Astrocyte (in vitro differentiated cells and primary cell): ENCODE data around the gene PFKL. TPM values are rescaled to one million over a fixed set of nuclear protein-coding genes. Genes with fewer than 3 reads are reported as not detected.

Experiments
- DNase-seq: peaks from one replicate; pipeline ENCODE4 v3.0.0-alpha.2; 2010; ENCODE audit warnings: low read depth
- FAIRE-seq: peaks from 2 replicates; lab custom pipeline; 2011; peaks lifted over from hg19 to GRCh38; lab: Jason Lieb, UNC
- H2AFZ ChIP-seq: 2 replicates; pipeline ENCODE4 v1.6.0; 2012; ENCODE audit warnings: low read depth, low read length, inconsistent platforms
- H3K27ac ChIP-seq: 2 replicates; pipeline ENCODE4 v1.5.1; 2011; ENCODE audit warnings: low read depth, low read length, inconsistent platforms
- H3K27me3 ChIP-seq: 2 replicates; pipeline ENCODE4 v1.6.0; 2011; ENCODE audit warnings: low read length, inconsistent platforms; ENCODE audit not compliant: insufficient read depth
- H3K36me3 ChIP-seq: 2 replicates; pipeline ENCODE4 v1.5.1; 2011; ENCODE audit warnings: low read length, inconsistent platforms; ENCODE audit not compliant: insufficient read depth
- H3K4me1 ChIP-seq: 2 replicates; pipeline ENCODE4 v1.5.1; 2011; ENCODE audit warnings: low read length, inconsistent platforms; ENCODE audit not compliant: insufficient read depth
- H3K4me2 ChIP-seq: 2 replicates; pipeline ENCODE4 v1.6.0; 2012; ENCODE audit warnings: low read length, inconsistent platforms
- H3K4me3 ChIP-seq: 2 replicates; pipeline ENCODE4 v1.5.1; 2011; ENCODE audit warnings: low read depth, mild to moderate bottlenecking, low read length, inconsistent platforms; ENCODE audit not compliant: insufficient read depth
- H3K79me2 ChIP-seq: 2 replicates; pipeline ENCODE4 v1.6.0; 2012; ENCODE audit warnings: mild to moderate bottlenecking, low read length, inconsistent platforms; ENCODE audit not compliant: insufficient read depth
- H3K9ac ChIP-seq: 2 replicates; pipeline ENCODE4 v1.6.0; 2012; ENCODE audit warnings: mild to moderate bottlenecking, low read length, inconsistent platforms
- H3K9me3 ChIP-seq: 2 replicates; pipeline ENCODE4 v1.5.1; 2012; ENCODE audit warnings: low read depth, mild to moderate bottlenecking, low read length, inconsistent platforms; ENCODE audit not compliant: insufficient read depth
- H4K20me1 ChIP-seq: 2 replicates; pipeline ENCODE4 v1.6.0; 2012; ENCODE audit warnings: low read length, inconsistent platforms; ENCODE audit not compliant: insufficient read depth
- H3K27ac Mint-ChIP-seq: one replicate; pipeline ENCODE4 v1.8.0; 2021; ENCODE audit warnings: mild to moderate bottlenecking, mixed read lengths; ENCODE audit not compliant: unreplicated experiment
- H3K27me3 Mint-ChIP-seq: one replicate; pipeline ENCODE4 v1.8.0; 2021; ENCODE audit warnings: low read depth, mixed read lengths; ENCODE audit not compliant: unreplicated experiment
- H3K36me3 Mint-ChIP-seq: one replicate; pipeline ENCODE4 v1.8.0; 2021; ENCODE audit warnings: low read depth, mixed read lengths; ENCODE audit not compliant: unreplicated experiment
- H3K4me1 Mint-ChIP-seq: one replicate; pipeline ENCODE4 v1.8.0; 2021; ENCODE audit warnings: low read depth, mixed read lengths; ENCODE audit not compliant: unreplicated experiment
- H3K4me3 Mint-ChIP-seq: one replicate; pipeline ENCODE4 v1.8.0; 2021; ENCODE audit warnings: mild to moderate bottlenecking, moderate library complexity, mixed read lengths; ENCODE audit not compliant: unreplicated experiment
- H3K9me3 Mint-ChIP-seq: one replicate; pipeline ENCODE4 v1.8.0; 2021; ENCODE audit warnings: mild to moderate bottlenecking, mixed read lengths; ENCODE audit not compliant: unreplicated experiment
- EZH2 ChIP-seq: IDR thresholded peaks from 2 replicates; pipeline ENCODE4 v1.6.1; 2012; ENCODE audit warnings: mild to moderate bottlenecking, low read length, inconsistent platforms; ENCODE audit not compliant: insufficient read depth
- total RNA-seq: library from RNA; stranded (reverse); gene quantifications from 2 replicates; pipeline ENCODE4 v1.2.1, GENCODE V29; 2021
- TF ChIP-seq, protein P1 (sequence below): IDR thresholded peaks from 2 replicates; pipeline ENCODE4 v1.5.1; 2011; ENCODE audit warnings: low read depth, mild to moderate bottlenecking, inconsistent platforms, low read length, moderate library complexity; ENCODE audit not compliant: insufficient read depth

Gene PFKL
- total RNA-seq, 1 donor from 2014 or later = 109 TPM

DNA sequence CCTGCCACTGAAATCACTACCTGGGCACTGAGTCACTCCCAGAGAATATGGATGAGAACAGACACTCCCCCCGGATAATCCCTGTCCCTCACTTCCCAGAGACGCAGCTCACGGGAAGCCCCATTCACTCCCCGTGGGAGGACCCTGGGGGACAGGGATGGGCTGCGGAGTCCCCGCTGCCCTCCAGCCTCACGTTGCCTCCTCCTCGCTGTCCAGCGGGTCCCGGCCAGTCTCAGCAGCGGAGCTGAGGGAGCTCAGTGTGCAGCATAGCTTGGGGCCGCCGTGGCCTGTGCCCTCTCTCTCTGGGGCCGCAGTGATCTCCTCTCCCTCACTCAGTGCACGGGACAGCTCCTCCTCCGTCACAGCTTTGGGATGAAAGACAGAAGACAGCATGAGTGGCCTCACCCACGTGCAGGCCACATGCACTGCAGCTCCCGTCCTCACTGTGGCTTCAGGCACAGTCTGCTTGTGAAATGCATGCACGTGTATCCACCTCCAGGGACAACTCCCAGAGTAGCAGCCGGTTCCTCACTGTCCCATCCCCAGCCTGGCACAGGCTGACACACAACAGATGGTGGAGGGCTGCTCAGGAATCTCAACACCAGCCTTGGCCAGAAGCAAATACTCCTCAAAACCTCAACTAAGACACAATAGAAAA lies 31.9 kb downstream of the PFKL start:
- no peak for DNase-seq
- H3K27ac Mint-ChIP-seq = peak overlapping the region; percentile 80
- H3K36me3 Mint-ChIP-seq = peaks cover 2% of the 10 kb centered on the region
- no peaks in the 10 kb centered on the region for H3K4me1 ChIP-seq
- TF ChIP-seq, protein P1, sequence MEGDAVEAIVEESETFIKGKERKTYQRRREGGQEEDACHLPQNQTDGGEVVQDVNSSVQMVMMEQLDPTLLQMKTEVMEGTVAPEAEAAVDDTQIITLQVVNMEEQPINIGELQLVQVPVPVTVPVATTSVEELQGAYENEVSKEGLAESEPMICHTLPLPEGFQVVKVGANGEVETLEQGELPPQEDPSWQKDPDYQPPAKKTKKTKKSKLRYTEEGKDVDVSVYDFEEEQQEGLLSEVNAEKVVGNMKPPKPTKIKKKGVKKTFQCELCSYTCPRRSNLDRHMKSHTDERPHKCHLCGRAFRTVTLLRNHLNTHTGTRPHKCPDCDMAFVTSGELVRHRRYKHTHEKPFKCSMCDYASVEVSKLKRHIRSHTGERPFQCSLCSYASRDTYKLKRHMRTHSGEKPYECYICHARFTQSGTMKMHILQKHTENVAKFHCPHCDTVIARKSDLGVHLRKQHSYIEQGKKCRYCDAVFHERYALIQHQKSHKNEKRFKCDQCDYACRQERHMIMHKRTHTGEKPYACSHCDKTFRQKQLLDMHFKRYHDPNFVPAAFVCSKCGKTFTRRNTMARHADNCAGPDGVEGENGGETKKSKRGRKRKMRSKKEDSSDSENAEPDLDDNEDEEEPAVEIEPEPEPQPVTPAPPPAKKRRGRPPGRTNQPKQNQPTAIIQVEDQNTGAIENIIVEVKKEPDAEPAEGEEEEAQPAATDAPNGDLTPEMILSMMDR = no peak
- TF ChIP-seq EZH2 = no peak
- H3K9me3 Mint-ChIP-seq = no peaks in the 10 kb centered on the region
- H3K36me3 ChIP-seq = no peaks in the 10 kb centered on the region
- H3K27ac ChIP-seq = no peak overlapping the region
- H3K9me3 ChIP-seq = no peaks in the 10 kb centered on the region
- H3K79me2 ChIP-seq = no peaks in the 10 kb centered on the region
- H3K27me3 Mint-ChIP-seq = peaks cover 2% of the 10 kb centered on the region
- no peak overlapping the region for H3K4me3 ChIP-seq
- no peaks in the 10 kb centered on the region for H3K27me3 ChIP-seq
- no peak overlapping the region for H3K4me2 ChIP-seq
- H4K20me1 ChIP-seq = peaks cover 4% of the 10 kb centered on the region
- no peak overlapping the region for H2AFZ ChIP-seq
- H3K4me3 Mint-ChIP-seq = no peak overlapping the region
- H3K4me1 Mint-ChIP-seq = peaks cover 4% of the 10 kb centered on the region
- no peak overlapping the region for H3K9ac ChIP-seq
- FAIRE-seq = no peak

- Histone ChIP-seq H3K9ac (no peak overlapping the region), H3K4me3 (no peak overlapping the region), H4K20me1 (peaks cover 4% of the 10 kb centered on the region), H3K9me3 (no peaks in the 10 kb centered on the region), H3K79me2 (no peaks in the 10 kb centered on the region), H3K27me3 (no peaks in the 10 kb centered on the region), H3K27ac (no peak overlapping the region), H2AFZ (no peak overlapping the region), H3K4me2 (no peak overlapping the region), H3K4me1 (no peaks in the 10 kb centered on the region), H3K36me3 (no peaks in the 10 kb centered on the region)
- no peak for TF ChIP-seq EZH2
- TF ChIP-seq, protein P1 = no peak
- Mint-ChIP-seq H3K4me1 (peaks cover 4% of the 10 kb centered on the region), H3K27me3 (peaks cover 2% of the 10 kb centered on the region), H3K27ac (no peak overlapping the region), H3K4me3 (no peak overlapping the region), H3K36me3 (peaks cover 2% of the 10 kb centered on the region), H3K9me3 (no peaks in the 10 kb centered on the region)
- DNase-seq (no peak), FAIRE-seq (no peak)
Observed at GRCh38 chr21:44332383-44332782, 32.5 kb downstream of the PFKL start.

DNA sequence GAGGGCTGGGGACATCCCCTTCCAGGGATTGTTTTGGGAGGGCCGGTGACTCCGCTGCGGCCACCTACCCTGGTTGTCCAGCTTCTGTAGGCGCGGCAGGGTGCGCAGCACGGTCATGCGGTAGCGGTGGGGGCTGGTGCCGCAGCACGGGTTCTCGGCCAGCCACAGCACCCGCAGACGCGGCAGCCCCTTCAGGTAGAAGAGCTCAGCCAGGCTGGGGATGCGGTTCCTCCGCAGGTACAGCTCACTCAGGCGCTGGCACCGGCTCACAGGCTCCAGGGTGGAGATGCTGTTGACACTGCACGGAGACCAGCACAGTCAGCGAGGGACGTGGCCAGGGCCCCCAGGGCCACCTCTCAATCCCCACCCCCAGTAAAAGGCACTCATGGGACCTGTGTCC lies 33.1 kb downstream of the PFKL start:
- DNase-seq (no peak), FAIRE-seq (no peak)
- no peak for TF ChIP-seq EZH2
- TF ChIP-seq, protein P1 = no peak
- Histone ChIP-seq H3K4me2 (no peak overlapping the region), H3K9me3 (no peaks in the 10 kb centered on the region), H3K27ac (no peak overlapping the region), H3K79me2 (no peaks in the 10 kb centered on the region), H3K4me1 (peaks cover 1% of the 10 kb centered on the region), H3K4me3 (no peak overlapping the region), H2AFZ (no peak overlapping the region), H4K20me1 (peaks cover 4% of the 10 kb centered on the region), H3K27me3 (no peaks in the 10 kb centered on the region), H3K9ac (no peak overlapping the region), H3K36me3 (no peaks in the 10 kb centered on the region)
- Mint-ChIP-seq H3K27ac (no peak overlapping the region), H3K4me1 (peaks cover 5% of the 10 kb centered on the region), H3K27me3 (peaks cover 2% of the 10 kb centered on the region), H3K9me3 (no peaks in the 10 kb centered on the region), H3K36me3 (peaks cover 2% of the 10 kb centered on the region), H3K4me3 (no peak overlapping the region)
